HG03103 (cell line): ENCODE data around the gene KCNQ5.
"Not testable (repeated sequence)": the region's sequence is repeated elsewhere in the genome, so short reads cannot be mapped to it uniquely, and the experiment has no call there.

Source experiments
- ATAC-seq: cut with Tn5 transposase; IDR thresholded peaks from one replicate; pipeline ENCODE4 v1.9.1; 2021; ENCODE audit warnings: low read depth; ENCODE audit not compliant: unreplicated experiment

KCNQ5 gene

DNA sequence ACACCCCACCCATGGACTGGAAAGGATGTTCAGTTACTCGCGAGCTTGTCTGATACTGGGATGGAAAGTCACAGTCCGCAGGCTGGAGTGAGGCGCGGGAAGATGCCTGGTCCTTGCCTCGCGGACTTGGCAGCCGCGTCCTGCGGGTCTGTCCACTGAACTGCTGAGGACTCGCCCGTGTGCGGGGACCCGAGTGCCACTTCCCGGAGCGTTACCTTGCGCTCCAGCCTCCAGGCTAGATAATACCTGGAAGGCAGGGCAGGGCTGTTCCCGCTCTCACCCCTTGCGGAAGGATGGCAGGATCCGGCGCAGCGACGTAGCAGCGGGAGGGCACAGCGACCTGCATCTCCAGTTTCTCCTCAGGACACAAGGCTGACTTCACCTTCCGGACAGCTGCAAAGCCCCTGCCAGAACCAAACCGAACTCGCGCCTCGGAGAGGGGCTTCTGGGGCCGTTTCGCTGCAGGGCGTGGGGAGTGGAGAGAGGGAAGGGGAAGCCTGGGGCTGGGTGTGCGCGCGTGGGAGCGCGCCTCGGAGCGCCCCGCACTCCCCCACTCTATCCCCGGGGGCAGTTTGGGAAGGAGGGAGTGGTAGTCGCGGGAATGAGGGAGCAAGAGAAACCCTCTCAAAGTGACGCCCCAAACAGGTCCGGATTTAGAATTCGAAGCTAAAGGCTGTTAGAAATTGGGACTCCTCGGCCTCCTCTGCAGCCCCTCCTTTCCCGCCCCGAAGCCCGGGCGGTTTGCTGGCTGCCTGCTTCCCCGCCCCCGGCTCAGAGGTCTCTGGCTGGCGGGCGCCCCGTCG is at the start of gene KCNQ5:
TSS of gene KCNQ5 (plus strand) at position 774 of the 803 bp plus-strand sequence.
- no peak for ATAC-seq

DNA sequence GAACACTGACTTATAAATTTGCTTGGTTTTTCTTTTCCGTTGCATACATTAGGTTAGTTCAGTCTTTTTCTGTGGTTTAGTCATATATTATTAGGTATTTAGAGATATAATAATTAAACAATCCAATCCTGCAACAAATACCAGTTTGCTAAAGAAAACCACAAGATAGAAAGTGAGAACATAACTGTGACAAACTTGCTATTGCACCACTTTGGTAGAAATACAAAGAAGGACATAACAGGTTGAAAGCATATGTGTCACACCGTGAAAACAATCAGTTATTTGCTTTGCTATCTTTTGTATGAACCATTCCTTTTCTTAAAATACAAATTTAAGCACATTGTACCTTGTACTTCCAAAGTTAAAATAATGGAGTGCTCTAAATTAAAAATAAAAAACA is 42.0 kb upstream of the KCNQ5 start:
- no peak for ATAC-seq

DNA sequence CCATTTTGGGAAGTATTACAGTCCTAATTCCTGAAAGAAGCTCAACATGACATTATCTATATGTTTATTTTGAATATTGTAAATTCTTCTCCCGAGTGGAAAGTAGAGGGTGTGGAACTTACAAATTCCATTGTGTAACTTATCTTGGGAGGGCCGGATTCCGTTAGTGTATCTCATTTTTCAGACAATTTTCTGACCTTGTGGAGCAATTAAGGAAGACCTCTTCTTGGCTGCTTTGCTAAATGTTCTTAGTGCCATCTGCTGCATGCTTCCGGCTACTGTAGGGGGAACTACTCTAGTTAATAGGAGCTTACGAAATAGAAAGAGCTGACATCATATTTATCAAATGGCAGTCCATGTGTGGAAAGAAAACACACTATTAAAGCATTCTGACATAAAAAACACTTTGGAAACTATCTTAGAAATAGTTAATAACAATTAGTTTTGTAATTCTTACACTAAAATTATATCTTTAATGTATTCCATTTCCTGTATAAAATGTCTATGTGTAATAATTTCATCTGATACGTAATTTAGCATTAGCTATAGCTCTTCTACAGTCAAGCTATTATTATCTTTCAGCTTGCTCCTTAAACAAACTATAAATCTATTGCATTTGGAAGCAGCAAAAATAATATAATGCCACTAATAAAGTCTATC is 41.5 kb upstream of the KCNQ5 start:
- no peak for ATAC-seq

GRCh38 chr6:72580950-72581349 is 40.9 kb upstream of the KCNQ5 start:
- ATAC-seq, result not testable (repeated sequence)

DNA sequence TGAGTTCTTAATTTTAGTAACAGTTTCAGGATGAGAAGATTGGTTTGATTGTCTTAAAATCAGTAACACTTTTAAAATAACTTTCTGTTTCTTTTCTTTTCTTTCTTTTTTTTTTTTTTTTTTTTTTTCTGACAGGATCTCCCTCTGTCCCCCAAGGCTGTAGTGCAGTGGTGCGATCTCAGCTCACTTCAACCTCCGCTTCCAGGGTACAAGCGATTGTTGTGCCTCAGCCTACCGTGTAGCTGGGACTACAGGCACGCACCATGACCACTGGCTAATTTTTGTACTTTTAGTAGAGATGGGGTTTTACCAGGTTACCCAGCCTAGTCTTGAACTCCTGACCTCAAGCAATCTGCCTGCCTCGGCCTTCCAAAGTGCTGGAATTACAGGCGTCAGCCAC is 33.7 kb upstream of the KCNQ5 start:
- no peak for ATAC-seq

DNA sequence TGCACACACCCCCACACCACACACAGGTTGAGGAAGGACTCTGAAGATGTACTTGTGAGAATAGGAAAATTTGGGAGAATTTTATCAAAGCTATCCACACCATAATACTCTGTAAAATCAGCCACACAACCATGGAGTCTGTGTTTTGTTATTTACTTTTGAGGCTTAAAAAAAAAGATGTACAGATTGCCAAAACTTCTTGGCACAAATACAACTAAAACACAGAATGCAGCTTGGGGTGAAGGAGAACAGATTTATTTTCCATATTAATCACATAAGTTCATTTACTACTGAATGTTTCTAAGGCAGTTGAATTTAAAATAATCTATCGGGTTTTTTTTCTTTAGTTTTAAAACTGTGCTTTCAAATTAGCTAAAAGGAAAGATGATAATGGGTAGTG is 32.8 kb upstream of the KCNQ5 start:
- ATAC-seq, result no peak

DNA sequence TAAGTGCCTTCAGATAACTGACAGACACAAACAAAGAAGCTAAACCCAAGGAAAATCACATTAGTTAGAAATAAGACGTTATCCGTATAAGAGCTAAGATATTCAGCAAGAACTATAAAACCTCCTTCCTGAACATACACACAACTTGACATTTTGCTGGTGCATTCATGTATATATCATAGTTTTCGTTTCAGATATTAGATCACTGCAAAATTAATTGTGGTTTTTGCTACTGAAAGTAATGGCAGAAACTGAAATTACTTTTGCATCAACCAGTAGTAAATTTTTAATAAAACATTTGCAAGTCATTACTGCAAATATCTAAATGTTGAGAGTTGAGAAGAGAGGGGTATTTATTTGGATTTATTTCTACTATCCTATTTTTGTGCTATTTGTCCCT is 26.1 kb upstream of the KCNQ5 start:
- no peak for ATAC-seq

DNA sequence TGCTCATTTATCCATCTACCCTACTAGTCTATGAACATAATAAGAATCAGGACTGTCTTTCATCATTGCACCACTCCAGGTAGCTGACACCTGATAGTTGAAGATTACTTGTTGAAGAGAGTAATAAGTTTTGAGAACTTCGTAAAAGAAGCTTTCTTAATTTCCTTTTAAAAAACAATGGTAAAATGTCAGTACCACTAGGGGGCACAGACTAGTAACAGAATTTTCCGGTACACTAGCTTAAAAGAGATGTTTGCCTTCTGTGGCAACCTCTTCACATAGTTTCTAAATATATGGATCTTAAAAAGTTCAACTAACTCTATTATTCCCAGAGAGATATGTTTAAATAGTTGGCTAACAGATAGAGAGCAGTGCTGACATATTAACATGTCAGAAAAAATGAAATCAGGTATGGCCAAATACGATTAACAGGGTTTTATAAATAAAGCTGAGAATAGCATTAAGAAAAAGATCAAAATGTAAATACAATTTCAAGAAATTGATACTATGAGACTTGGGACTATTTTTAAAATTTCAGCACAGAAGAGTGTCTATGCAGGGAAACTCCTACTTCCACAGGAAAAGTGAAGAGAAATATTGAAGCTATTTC is 5.4 kb upstream of the KCNQ5 start:
- ATAC-seq, result no peak

DNA sequence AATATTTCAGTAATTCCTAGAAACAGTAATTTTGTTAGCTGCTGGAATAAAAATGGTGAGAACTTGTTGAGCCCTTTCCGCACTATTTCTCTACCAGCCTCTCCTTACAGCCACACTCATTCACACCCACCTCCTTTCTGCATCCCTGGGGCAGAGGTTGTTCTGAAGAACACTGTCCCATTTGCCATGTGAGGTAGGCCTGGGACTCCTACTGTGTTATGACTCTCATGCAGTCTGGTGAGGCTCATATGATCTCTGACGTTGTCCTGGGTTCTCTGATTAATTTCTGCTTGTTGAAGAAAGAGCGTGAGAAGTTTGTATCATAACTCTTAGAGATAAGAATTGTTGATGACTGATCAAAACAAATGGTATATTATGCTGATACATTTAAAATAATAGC is 4.1 kb upstream of the KCNQ5 start:
- no peak for ATAC-seq

- ATAC-seq, result peak; percentile 48
These were observed 1.8 kb upstream of the KCNQ5 start for GRCh38 chr6:72619883-72620696.

GRCh38 chr6:72620871-72621290 is 983 bp upstream of the KCNQ5 start:
- ATAC-seq, result no peak

GRCh38 chr6:72622094-72622940 is 453 bp downstream of the KCNQ5 start:
- no peak for ATAC-seq

- no peak for ATAC-seq
These were observed 1.9 kb downstream of the KCNQ5 start for GRCh38 chr6:72623808-72624207.

GRCh38 chr6:72624557-72625160 is 2.8 kb downstream of the KCNQ5 start:
- ATAC-seq, result no peak

DNA sequence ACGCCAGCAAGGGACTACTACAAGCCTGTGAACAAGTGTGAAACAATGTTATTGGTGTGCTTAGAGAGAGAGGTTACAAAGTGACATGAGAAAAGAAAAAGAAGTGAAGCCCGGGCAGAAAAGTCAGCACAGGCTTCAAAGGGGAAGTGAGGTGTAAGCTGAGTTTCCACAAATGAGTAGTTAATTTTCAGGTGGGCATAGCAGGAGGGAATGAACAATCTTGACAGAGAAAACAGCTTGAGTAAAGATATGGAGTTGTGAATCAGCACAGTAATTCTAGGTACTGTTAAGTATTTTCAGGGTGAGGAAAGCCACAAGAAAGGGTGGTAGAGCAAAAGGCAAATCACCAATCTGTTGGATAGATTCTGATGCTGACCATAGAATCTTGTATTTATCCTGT is 4.3 kb downstream of the KCNQ5 start:
- peak; percentile 36 for ATAC-seq

DNA sequence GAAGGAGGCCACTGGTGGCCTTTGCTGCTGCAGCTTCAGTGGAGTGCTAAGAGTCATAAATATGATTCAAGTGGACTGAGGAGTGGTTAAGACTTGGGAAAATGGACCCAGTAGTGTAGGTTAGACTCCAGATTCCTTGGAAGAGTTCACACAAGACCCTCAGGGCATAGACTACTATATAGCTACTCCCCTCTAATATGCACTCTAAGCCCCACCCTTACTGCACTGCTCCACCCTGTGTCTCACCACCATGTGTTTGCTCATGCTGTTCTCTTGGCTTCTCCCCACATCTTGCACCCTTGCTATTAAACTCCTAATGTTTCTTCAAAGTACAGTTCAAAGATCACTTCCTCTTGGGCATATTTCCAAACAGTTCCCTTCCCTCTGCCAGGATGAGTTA is 5.7 kb downstream of the KCNQ5 start:
- no peak for ATAC-seq

- no peak for ATAC-seq
These were observed 9.6 kb downstream of the KCNQ5 start for GRCh38 chr6:72631480-72631879.

DNA sequence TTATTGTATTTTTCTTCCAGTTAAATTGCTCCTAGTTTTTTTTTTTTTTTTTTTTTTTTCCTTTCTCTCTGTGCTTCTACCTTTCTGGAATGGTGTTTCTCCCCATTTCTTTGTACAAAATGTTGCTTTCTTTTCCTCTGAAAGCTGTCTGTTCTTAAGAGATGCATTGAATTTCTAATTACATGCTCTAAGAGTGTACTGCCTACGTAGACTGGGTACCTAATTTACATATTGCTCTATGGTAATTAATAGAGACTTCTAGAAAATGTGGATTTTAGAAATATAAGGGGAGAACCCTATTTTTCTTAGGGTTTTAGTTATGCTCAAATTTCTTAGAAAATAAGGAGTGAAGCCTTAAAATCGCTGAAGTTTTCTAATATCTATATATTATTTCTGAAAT is 13.8 kb downstream of the KCNQ5 start:
- ATAC-seq, result no peak

DNA sequence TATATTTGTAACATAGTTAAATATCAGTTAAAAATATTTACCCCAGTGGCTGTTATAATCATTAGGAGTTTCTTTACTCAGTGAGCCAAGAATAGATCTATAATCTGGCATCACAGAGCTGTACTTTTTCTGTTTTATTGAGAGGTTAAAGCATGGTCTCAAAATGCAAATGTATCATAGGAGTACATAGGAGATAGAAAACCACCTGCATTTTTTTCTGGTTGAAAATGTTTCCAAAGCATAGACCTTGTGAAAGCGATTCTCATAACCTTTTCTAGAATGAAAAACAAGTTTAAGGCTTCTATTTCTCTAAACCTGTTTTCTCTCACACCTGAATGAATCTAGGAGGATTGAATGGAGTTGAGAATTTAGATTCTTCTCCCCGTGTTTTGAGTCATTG is 14.4 kb downstream of the KCNQ5 start:
- ATAC-seq, result peak; percentile 89

- ATAC-seq, result no peak
These were observed 14.9 kb downstream of the KCNQ5 start for GRCh38 chr6:72636786-72637185.
